HUES64 (cell line): ENCODE measurements around the gene GOLPH3.
"Not testable (repeated sequence)": the region's sequence is repeated elsewhere in the genome, so short reads cannot be mapped to it uniquely, and the experiment has no call there.

Experiments used
- H3K27ac ChIP-seq: 2 replicates; pipeline ENCODE4 v1.7.0; 2013; ENCODE audit warnings: low read depth, low read length, inconsistent platforms
- H3K27me3 ChIP-seq: 2 replicates; pipeline ENCODE4 v1.6.1; 2013; ENCODE audit warnings: mild to moderate bottlenecking, low read length; ENCODE audit not compliant: insufficient read depth
- H3K36me3 ChIP-seq: 2 replicates; pipeline ENCODE4 v1.6.1; 2013; ENCODE audit warnings: mild to moderate bottlenecking, low read length; ENCODE audit not compliant: insufficient read depth
- H3K4me1 ChIP-seq: 2 replicates; pipeline ENCODE4 v1.6.1; 2013; ENCODE audit warnings: mild to moderate bottlenecking, low read length, moderate library complexity; ENCODE audit not compliant: insufficient read depth
- H3K4me3 ChIP-seq: 2 replicates; pipeline ENCODE4 v1.5.1; 2013; ENCODE audit warnings: mild to moderate bottlenecking, low read length, moderate library complexity
- H3K9ac ChIP-seq: 2 replicates; pipeline ENCODE4 v1.6.1; 2013; ENCODE audit warnings: mild to moderate bottlenecking, low read depth, low read length
- H3K9me3 ChIP-seq: 2 replicates; pipeline ENCODE4 v1.6.1; 2013; ENCODE audit warnings: low read depth, low read length; ENCODE audit not compliant: insufficient read depth
- WGBS: fragments of 150-250, 120-280 bp; methylation state at CpG from one replicate; pipeline ENCODE4 v1.1.7; 2013; ENCODE audit warnings: missing lambda C conversion rate; 5-methylcytosine and 5-hydroxymethylcytosine counted together

GOLPH3 gene

GRCh38 chr5:32135086-32135485, 39.0 kb downstream of the GOLPH3 start:
- peaks cover 78% of the 10 kb centered on the region for H3K36me3 ChIP-seq
- WGBS = no CpG with 5 or more reads among the region's 1 CpG

GRCh38 chr5:32132757-32133156, 41.4 kb downstream of the GOLPH3 start:
- H3K36me3 ChIP-seq = peaks cover 66% of the 10 kb centered on the region

More at GRCh38 chr5:32135086-32135485, 39.0 kb downstream of the GOLPH3 start:
- Histone ChIP-seq H3K4me3 (no peak overlapping the region), H3K9me3 (no peaks in the 10 kb centered on the region), H3K27me3 (no peaks in the 10 kb centered on the region), H3K9ac (no peak overlapping the region), H3K27ac (no peak overlapping the region), H3K4me1 (no peaks in the 10 kb centered on the region)

GRCh38 chr5:32131604-32132003, 42.5 kb downstream of the GOLPH3 start:
- Histone ChIP-seq H3K4me3 (no peak overlapping the region), H3K4me1 (peaks cover 9% of the 10 kb centered on the region; the same call in 1 of the 2 replicates), H3K36me3 (peaks cover 71% of the 10 kb centered on the region), H3K9ac (no peak overlapping the region), H3K27me3 (no peaks in the 10 kb centered on the region), H3K27ac (no peak overlapping the region), H3K9me3 (no peaks in the 10 kb centered on the region)
- WGBS = 100% methylated on average over 1 of the region's 1 CpG

More at GRCh38 chr5:32132757-32133156, 41.4 kb downstream of the GOLPH3 start:
- Histone ChIP-seq H3K9me3 (no peaks in the 10 kb centered on the region), H3K27me3 (no peaks in the 10 kb centered on the region), H3K4me3 (no peak overlapping the region), H3K4me1 (peaks cover 4% of the 10 kb centered on the region; the same call in 1 of the 2 replicates), H3K9ac (0 out of 2 replicates have a peak overlapping the region, but pooled peaks have one; percentile 13), H3K27ac (no peak overlapping the region)

GRCh38 chr5:32130865-32131264, 43.3 kb downstream of the GOLPH3 start:
- no peak overlapping the region for H3K4me3 ChIP-seq
- WGBS = 97% methylated on average over 3 of the region's 3 CpGs
- no peaks in the 10 kb centered on the region for H3K27me3 ChIP-seq
- H3K9ac ChIP-seq = no peak overlapping the region
- peaks cover 73% of the 10 kb centered on the region for H3K36me3 ChIP-seq
- H3K4me1 ChIP-seq = peaks cover 9% of the 10 kb centered on the region; the same call in 1 of the 2 replicates
- H3K27ac ChIP-seq = no peak overlapping the region
- H3K9me3 ChIP-seq = no peaks in the 10 kb centered on the region

- H3K4me1 ChIP-seq = peaks cover 9% of the 10 kb centered on the region; the same call in 1 of the 2 replicates
- H3K9me3 ChIP-seq = no peaks in the 10 kb centered on the region
- H3K27ac ChIP-seq = no peak overlapping the region
- H3K4me3 ChIP-seq = no peak overlapping the region
- no peak overlapping the region for H3K9ac ChIP-seq
- WGBS = 98% methylated on average over 7 of the region's 7 CpGs
- H3K36me3 ChIP-seq = peaks cover 73% of the 10 kb centered on the region
- H3K27me3 ChIP-seq = no peaks in the 10 kb centered on the region
Measured at GRCh38 chr5:32129074-32129598, 45.0 kb downstream of the GOLPH3 start.

- peaks cover 13% of the 10 kb centered on the region; the same call in 1 of the 2 replicates for H3K4me1 ChIP-seq
- H3K9ac ChIP-seq = no peak overlapping the region
- peaks cover 73% of the 10 kb centered on the region for H3K36me3 ChIP-seq
- no peaks in the 10 kb centered on the region for H3K27me3 ChIP-seq
- H3K27ac ChIP-seq = peak overlapping the region; percentile 21; the same call in 1 of the 2 replicates
- WGBS = 83% methylated on average over 3 of the region's 3 CpGs
- no peak overlapping the region for H3K4me3 ChIP-seq
- H3K9me3 ChIP-seq = no peaks in the 10 kb centered on the region
Measured at GRCh38 chr5:32127711-32128110, 46.4 kb downstream of the GOLPH3 start.

- 100% methylated on average over 1 of the region's 1 CpG for WGBS
- Histone ChIP-seq H3K27ac (no peak overlapping the region), H3K36me3 (peaks cover 74% of the 10 kb centered on the region), H3K27me3 (no peaks in the 10 kb centered on the region), H3K9ac (no peak overlapping the region), H3K4me1 (peaks cover 13% of the 10 kb centered on the region; the same call in 1 of the 2 replicates), H3K4me3 (no peak overlapping the region), H3K9me3 (no peaks in the 10 kb centered on the region)
Measured at GRCh38 chr5:32126691-32127090, 47.4 kb downstream of the GOLPH3 start.

GRCh38 chr5:32123889-32124676, 50.0 kb downstream of the GOLPH3 start:
- Histone ChIP-seq H3K27ac (no peak overlapping the region), H3K9me3 (no peaks in the 10 kb centered on the region), H3K27me3 (no peaks in the 10 kb centered on the region), H3K4me1 (peaks cover 13% of the 10 kb centered on the region; the same call in 1 of the 2 replicates), H3K9ac (no peak overlapping the region), H3K4me3 (no peak overlapping the region), H3K36me3 (peaks cover 87% of the 10 kb centered on the region)
- WGBS = 91% methylated on average over 6 of the region's 6 CpGs

GRCh38 chr5:32123058-32123805, 50.9 kb downstream of the GOLPH3 start:
- Histone ChIP-seq H3K27ac (no peak overlapping the region), H3K9ac (no peak overlapping the region), H3K4me3 (no peak overlapping the region), H3K4me1 (peaks cover 13% of the 10 kb centered on the region; the same call in 1 of the 2 replicates), H3K27me3 (no peaks in the 10 kb centered on the region), H3K36me3 (peaks cover 90% of the 10 kb centered on the region), H3K9me3 (no peaks in the 10 kb centered on the region)
- 96% methylated on average over 7 of the region's 8 CpGs for WGBS

- not testable (repeated sequence) for H3K9me3 ChIP-seq, H3K27me3 ChIP-seq, H3K4me1 ChIP-seq, H3K9ac ChIP-seq, H3K4me3 ChIP-seq, H3K27ac ChIP-seq
- H3K36me3 ChIP-seq = peaks cover 81% of the 10 kb centered on the region
- 96% methylated on average over 8 of the region's 8 CpGs for WGBS
Measured at GRCh38 chr5:32118922-32119321, 55.2 kb downstream of the GOLPH3 start.
